ENCODE measurements around the gene DNAAF3.

- TF ChIP-seq YY1 (IDR thresholded peaks at IDR 0.05; ENCODE audit: insufficient read depth, insufficient read length) (no peak), ZNF274 (IDR thresholded peaks at IDR 0.05; ENCODE audit: low read depth, low read length) (no peak)
These were observed 7.4 kb upstream of the DNAAF3 start for GRCh38 chr19:55173714-55174409.
